ENCODE data around the gene ZNF407.

The ZNF407 gene

GRCh38 chr18:74630804-74631203 lies 33.1 kb downstream of the ZNF407 start:
- no peak for DNase-seq

- no peak for DNase-seq
Measured at GRCh38 chr18:74631212-74631611, 33.5 kb downstream of the ZNF407 start.

DNA sequence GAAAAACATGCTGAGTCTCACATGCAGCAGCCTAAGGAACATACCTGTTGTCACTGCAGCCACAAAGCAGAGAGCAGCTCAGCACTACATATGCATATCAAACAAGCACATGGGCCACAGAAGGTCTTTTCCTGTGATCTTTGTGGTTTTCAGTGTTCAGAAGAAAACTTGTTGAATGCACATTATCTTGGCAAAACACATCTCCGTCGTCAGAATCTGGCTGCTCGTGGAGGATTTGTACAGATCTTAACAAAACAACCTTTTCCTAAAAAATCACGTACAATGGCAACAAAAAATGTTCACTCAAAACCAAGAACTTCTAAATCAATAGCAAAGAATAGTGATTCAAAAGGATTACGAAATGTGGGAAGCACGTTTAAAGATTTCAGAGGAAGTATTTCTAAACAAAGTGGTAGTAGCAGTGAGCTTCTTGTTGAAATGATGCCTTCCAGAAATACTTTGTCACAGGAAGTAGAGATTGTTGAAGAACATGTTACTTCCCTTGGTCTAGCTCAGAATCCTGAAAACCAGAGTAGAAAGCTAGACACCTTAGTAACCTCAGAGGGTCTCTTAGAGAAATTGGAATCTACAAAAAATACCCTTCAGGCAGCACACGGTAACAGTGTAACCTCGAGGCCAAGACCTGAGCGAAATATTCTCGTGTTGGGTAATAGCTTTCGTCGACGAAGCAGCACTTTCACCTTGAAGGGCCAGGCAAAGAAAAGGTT lies 34.1 kb downstream of the ZNF407 start:
- DNase-seq = no peak

- no peak for DNase-seq
Measured at GRCh38 chr18:74632351-74632679, 34.6 kb downstream of the ZNF407 start.

- no peak for DNase-seq
Measured at GRCh38 chr18:74632856-74633255, 35.2 kb downstream of the ZNF407 start.

DNA sequence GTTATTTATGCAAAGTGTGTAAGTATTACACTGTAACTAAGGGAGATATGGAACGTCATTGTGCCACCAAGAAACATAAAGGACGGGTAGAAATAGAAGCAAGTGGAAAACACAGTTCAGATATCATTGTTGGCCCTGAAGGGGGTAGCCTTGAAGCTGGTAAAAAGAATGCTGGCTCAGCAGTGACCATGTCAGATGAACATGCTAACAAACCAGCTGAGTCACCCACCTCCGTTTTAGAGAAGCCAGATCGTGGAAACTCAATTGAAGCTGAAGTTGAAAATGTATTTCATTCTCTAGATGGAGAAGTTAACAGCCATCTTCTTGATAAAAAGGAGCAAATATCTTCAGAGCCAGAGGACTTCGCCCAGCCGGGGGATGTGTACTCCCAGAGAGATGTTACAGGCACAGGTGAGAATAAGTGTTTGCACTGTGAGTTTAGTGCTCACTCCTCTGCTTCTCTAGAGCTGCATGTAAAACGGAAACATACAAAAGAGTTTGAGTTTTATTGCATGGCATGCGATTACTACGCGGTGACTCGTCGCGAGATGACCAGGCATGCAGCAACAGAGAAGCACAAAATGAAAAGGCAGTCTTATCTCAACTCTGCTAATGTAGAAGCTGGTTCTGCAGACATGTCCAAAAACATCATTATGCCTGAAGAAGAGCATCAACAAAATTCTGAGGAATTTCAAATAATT lies 36.1 kb downstream of the ZNF407 start:
- no peak for DNase-seq

GRCh38 chr18:74635224-74635975 lies 37.7 kb downstream of the ZNF407 start:
- DNase-seq = no peak

DNA sequence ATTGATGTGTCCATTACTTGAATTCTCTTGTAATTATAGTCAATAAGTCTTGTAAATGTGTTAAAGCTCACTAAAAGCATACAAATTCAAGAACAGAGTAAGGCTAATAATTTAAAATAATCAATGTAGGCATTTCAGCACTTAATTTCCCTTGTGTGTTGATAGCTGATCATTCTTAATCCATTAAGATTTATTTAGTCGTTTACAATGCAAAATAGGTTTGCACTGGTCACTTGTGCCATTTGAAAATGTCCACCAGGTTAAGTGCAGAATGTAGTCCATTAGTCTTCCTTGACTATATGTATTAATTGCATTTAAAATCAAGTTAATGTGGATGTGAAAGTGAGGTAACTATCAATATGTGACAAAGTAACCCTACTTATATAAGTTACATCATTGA lies 39.4 kb downstream of the ZNF407 start:
- no peak for DNase-seq

GRCh38 chr18:74638210-74638609 lies 40.5 kb downstream of the ZNF407 start:
- DNase-seq = no peak

- DNase-seq = no peak
Measured at GRCh38 chr18:74644713-74645112, 47.0 kb downstream of the ZNF407 start.

GRCh38 chr18:74645679-74646078 lies 48.0 kb downstream of the ZNF407 start:
- DNase-seq = no peak

GRCh38 chr18:74651327-74652128 lies 53.9 kb downstream of the ZNF407 start:
- DNase-seq = no peak

DNA sequence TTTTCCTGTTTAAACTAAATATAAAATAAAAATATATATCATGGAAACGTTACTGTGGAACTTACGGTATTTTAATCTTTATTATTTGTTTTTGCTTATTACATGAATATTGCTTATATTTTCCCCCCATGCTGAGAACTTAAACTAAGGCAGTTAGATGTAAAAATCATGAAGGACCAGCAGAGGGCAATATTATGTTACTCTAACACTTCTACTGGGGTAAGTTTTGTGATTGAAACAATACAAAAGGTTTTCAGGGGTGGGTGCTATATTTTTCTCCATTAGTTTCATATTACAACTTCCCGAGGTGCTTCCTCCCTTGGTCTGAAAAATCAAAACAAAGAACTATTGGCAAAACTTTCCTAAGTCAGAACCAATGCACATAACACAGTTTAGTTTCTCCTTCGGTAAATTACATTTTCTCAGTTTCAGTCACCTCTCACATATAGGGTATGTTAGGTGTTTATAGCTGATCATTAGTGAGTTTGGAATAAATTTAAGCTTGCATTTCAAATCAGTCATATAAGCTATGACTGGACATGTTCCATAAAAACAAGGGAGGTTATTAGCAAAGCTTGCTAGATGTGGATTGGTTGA lies 54.8 kb downstream of the ZNF407 start:
- no peak for DNase-seq

DNA sequence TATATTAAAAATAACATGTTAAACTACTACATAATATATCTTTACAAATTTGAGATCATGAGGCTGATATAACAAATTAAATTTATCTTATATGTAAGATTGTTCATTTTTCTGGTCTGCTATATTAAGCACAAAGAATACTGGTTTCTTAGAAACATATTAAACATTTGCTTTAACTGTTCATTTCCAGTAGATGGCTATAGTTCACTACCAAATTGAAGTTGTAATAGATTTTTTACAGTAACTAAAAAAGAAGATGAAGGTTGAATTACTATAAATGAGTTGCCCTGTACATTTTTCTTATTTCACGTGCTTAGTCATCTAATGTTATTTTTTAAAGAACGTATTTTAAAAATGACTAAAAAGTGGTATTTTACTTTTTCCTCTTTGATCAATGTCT lies 57.0 kb downstream of the ZNF407 start:
- no peak for DNase-seq

DNA sequence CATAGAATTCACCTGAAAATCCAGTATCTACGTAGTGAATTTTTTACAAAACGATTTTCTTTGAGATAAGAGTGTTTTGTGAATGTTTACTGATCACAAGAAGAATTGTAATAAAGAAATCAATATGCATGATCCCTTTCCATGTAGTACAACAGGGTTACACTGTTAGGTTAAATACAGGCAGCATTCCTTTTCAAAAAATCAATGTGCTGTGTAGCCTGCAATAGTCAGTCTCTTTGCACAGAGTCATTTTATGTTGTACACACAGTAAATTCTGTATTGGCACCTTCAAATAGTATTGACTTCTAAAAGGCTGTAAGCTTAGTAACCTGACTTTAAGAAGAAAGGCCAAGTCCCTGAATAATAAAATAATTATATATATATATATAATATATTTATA lies 63.3 kb downstream of the ZNF407 start:
- no peak for DNase-seq

DNA sequence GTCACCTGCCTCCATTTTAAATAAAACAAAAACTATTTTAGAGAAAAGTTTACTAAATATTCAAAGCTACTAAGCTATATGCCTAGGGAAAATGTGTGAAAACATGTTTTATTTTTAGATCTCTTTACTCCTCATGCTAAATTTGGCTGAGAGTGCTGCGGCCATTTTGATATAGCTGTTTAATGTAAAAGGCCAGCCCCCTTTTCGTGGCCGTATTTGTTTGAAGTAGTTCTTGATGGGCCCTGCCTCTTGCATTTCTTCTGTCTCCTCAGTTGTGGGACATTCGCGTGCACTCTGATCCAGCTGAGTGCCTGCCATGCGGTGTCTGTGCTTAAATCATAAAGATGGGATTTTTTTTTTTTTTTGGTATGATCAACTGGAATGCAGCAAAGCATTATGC lies 64.0 kb downstream of the ZNF407 start:
- no peak for DNase-seq

- DNase-seq = no peak
Measured at GRCh38 chr18:74662622-74663021, 65.0 kb downstream of the ZNF407 start.

- DNase-seq = no peak
Measured at GRCh38 chr18:74665346-74665745, 67.7 kb downstream of the ZNF407 start.

- no peak for DNase-seq
Measured at GRCh38 chr18:74665905-74666304, 68.2 kb downstream of the ZNF407 start.

- DNase-seq = no peak
Measured at GRCh38 chr18:74669136-74669798, 71.6 kb downstream of the ZNF407 start.

- DNase-seq = no peak
Measured at GRCh38 chr18:74672371-74672770, 74.7 kb downstream of the ZNF407 start.

DNA sequence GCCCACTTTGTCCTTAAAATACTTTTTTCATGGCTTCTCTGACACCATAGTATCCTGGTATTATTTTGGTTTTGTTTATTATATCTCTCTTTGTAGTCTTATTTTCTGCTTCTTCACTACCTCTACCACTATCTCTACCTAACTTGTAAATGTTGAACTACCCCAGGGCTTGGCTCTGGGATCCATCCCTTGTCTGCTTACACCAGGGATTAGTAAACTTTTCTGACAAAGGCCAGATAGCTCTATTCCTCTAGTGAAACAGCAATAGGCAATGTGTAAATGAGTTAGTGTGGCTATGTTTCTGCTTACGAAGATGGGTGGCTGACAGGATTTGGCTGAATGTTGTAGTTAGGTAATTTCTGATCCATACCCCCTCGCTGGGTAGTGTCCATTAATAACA lies 76.8 kb downstream of the ZNF407 start:
- DNase-seq = no peak
